H9 (cell line): ENCODE data around the gene ZNF655. TPM values are rescaled to one million over a fixed set of nuclear protein-coding genes. Genes with fewer than 3 reads are reported as not detected.

Experiments
- DNase-seq: peaks from one replicate; pipeline ENCODE4 v3.0.0-alpha.2; 2017
- H2AFZ ChIP-seq: one replicate; pipeline ENCODE4 v1.6.1; 2013; ENCODE audit warnings: mild to moderate bottlenecking, low read length, control low read depth, moderate library complexity
- H2AK5ac ChIP-seq: 2 replicates; pipeline ENCODE4 v1.6.1; 2013; ENCODE audit warnings: low read length, control low read depth, mixed read lengths; ENCODE audit not compliant: insufficient read length
- H2BK120ac ChIP-seq: one replicate; pipeline ENCODE4 v1.6.1; 2013; ENCODE audit warnings: low read depth, mild to moderate bottlenecking, low read length, control low read depth, inconsistent platforms; ENCODE audit not compliant: poor library complexity, severe bottlenecking
- H2BK12ac ChIP-seq: 2 replicates; pipeline ENCODE4 v1.6.1; 2013; ENCODE audit warnings: low read length, control low read depth, mixed read lengths, low read depth; ENCODE audit not compliant: insufficient read length
- H2BK15ac ChIP-seq: 2 replicates; pipeline ENCODE4 v1.6.1; 2013; ENCODE audit warnings: low read depth, low read length, control low read depth
- H2BK20ac ChIP-seq: one replicate; pipeline ENCODE4 v1.6.1; 2013; ENCODE audit warnings: low read depth, mild to moderate bottlenecking, low read length, control low read depth, inconsistent platforms; ENCODE audit not compliant: poor library complexity, severe bottlenecking
- H2BK5ac ChIP-seq: 2 replicates; pipeline ENCODE4 v1.6.1; 2013; ENCODE audit warnings: low read length, control low read depth, mixed read lengths; ENCODE audit not compliant: insufficient read length
- H3K14ac ChIP-seq: 2 replicates; pipeline ENCODE4 v1.6.1; 2013; ENCODE audit warnings: low read length, control low read depth; ENCODE audit not compliant: insufficient read depth
- H3K18ac ChIP-seq: 2 replicates; pipeline ENCODE4 v1.6.1; 2013; ENCODE audit warnings: low read depth, mild to moderate bottlenecking, mixed read lengths, low read length, control low read depth; ENCODE audit not compliant: insufficient read length
- H3K23ac ChIP-seq: 2 replicates; pipeline ENCODE4 v1.6.1; 2013; ENCODE audit warnings: low read length, control low read depth, mixed read lengths, low read depth; ENCODE audit not compliant: insufficient read length
- H3K23me2 ChIP-seq: 2 replicates; pipeline ENCODE4 v1.6.1; 2013; ENCODE audit warnings: low read depth, mild to moderate bottlenecking, mixed read lengths, low read length, control low read depth; ENCODE audit not compliant: insufficient read length, poor library complexity, severe bottlenecking
- H3K27ac ChIP-seq: 2 replicates; pipeline ENCODE4 v1.5.1; 2013; ENCODE audit warnings: low read length, control low read depth, mixed read lengths, low read depth; ENCODE audit not compliant: insufficient read length
- H3K27me3 ChIP-seq: 2 replicates; pipeline ENCODE4 v1.6.1; 2013; ENCODE audit warnings: low read length, control low read depth, inconsistent platforms; ENCODE audit not compliant: insufficient read depth
- H3K4ac ChIP-seq: 2 replicates; pipeline ENCODE4 v1.6.1; 2013; ENCODE audit warnings: low read depth, mild to moderate bottlenecking, control low read depth, inconsistent platforms, low read length, moderate library complexity
- H3K4me1 ChIP-seq: 2 replicates; pipeline ENCODE4 v1.6.1; 2013; ENCODE audit warnings: low read length, control low read depth, inconsistent platforms; ENCODE audit not compliant: insufficient read depth
- H3K4me2 ChIP-seq: 2 replicates; pipeline ENCODE4 v1.6.1; 2013; ENCODE audit warnings: low read length, control low read depth, mixed read lengths; ENCODE audit not compliant: insufficient read length, insufficient read depth
- H3K56ac ChIP-seq: 2 replicates; pipeline ENCODE4 v1.6.1; 2013; ENCODE audit warnings: low read depth, mild to moderate bottlenecking, mixed read lengths, low read length, control low read depth; ENCODE audit not compliant: insufficient read length
- H3K79me1 ChIP-seq: 2 replicates; pipeline ENCODE4 v1.6.1; 2013; ENCODE audit warnings: low read depth, mild to moderate bottlenecking, moderate library complexity, low read length, control low read depth, inconsistent platforms; ENCODE audit not compliant: insufficient read depth, poor library complexity, severe bottlenecking
- H3K79me2 ChIP-seq: 2 replicates; pipeline ENCODE4 v1.6.1; 2013; ENCODE audit warnings: low read length, control low read depth, inconsistent platforms; ENCODE audit not compliant: insufficient read depth
- H3K9ac ChIP-seq: 2 replicates; pipeline ENCODE4 v1.6.1; 2013; ENCODE audit warnings: low read length, control low read depth, mixed read lengths; ENCODE audit not compliant: insufficient read length; ENCODE audit errors: extremely low read depth
- H3K9me3 ChIP-seq: one replicate; pipeline ENCODE4 v1.6.1; 2013; ENCODE audit warnings: low read depth, low read length, inconsistent platforms; ENCODE audit not compliant: control insufficient read depth
- H3T11ph ChIP-seq: one replicate; pipeline ENCODE4 v1.6.1; 2013; ENCODE audit warnings: mild to moderate bottlenecking, low read length, control low read depth, inconsistent platforms
- H4K20me1 ChIP-seq: one replicate; pipeline ENCODE4 v1.6.1; 2013; ENCODE audit not compliant: control insufficient read depth, insufficient read length, insufficient read depth
- H4K5ac ChIP-seq: 2 replicates; pipeline ENCODE4 v1.6.1; 2013; ENCODE audit warnings: low read depth, mild to moderate bottlenecking, mixed read lengths, low read length, control low read depth; ENCODE audit not compliant: insufficient read length
- H4K8ac ChIP-seq: replicated peaks from 2 replicates; pipeline ENCODE4 v1.6.1; 2013; ENCODE audit warnings: low read length, control low read depth, mixed read lengths, low read depth; ENCODE audit not compliant: insufficient read length
- H4K91ac ChIP-seq: 2 replicates; pipeline ENCODE4 v1.6.1; 2013; ENCODE audit warnings: low read depth, mild to moderate bottlenecking, moderate library complexity, mixed read lengths, low read length, control low read depth; ENCODE audit not compliant: insufficient read length
- H3K27ac Mint-ChIP-seq, 3 experiments: 2 replicates in 2 of 3; 3 replicates in 1 of 3; pipeline ENCODE4 v1.8.0; 2020 to 2021; ENCODE audit warnings: mixed read lengths in 3 of 3, mild to moderate bottlenecking in 1 of 3, moderate library complexity in 1 of 3
- H3K27me3 Mint-ChIP-seq: 2 replicates; pipeline ENCODE4 v1.8.0; 2021; ENCODE audit warnings: low read depth, mild to moderate bottlenecking, moderate library complexity, mixed read lengths
- H3K36me3 Mint-ChIP-seq, 3 experiments: 2 replicates in 2 of 3; 3 replicates in 1 of 3; pipeline ENCODE4 v1.8.0; 2020 to 2021; ENCODE audit warnings: low read depth in 3 of 3, mixed read lengths in 3 of 3; ENCODE audit not compliant: insufficient read depth in 1 of 3
- H3K4me1 Mint-ChIP-seq, 2 experiments: 2 replicates each; pipeline ENCODE4 v1.8.0; 2020; ENCODE audit warnings: mixed read lengths in 2 of 2
- H3K4me3 Mint-ChIP-seq, 2 experiments: 2 replicates in 1 of 2; 3 replicates in 1 of 2; pipeline ENCODE4 v1.8.0; 2020 to 2021; ENCODE audit warnings: mild to moderate bottlenecking in 2 of 2, mixed read lengths in 2 of 2, moderate library complexity in 1 of 2
- H3K9me3 Mint-ChIP-seq, 2 experiments: 2 replicates in 1 of 2; 3 replicates in 1 of 2; pipeline ENCODE4 v1.8.0; 2020; ENCODE audit warnings: mild to moderate bottlenecking in 2 of 2, mixed read lengths in 2 of 2, moderate library complexity in 1 of 2
- WGBS: extraction: QIAGEN DNeasy Blood & Tissue Kit; methylation state at CpG from one replicate; pipeline ENCODE4 v1.1.7; 2013; ENCODE audit warnings: missing lambda C conversion rate, low lambda C conversion rate, mixed read lengths; ENCODE audit not compliant: insufficient read length; ENCODE audit errors: extremely low coverage; 5-methylcytosine and 5-hydroxymethylcytosine counted together
- total RNA-seq: library from RNA; stranded (reverse); gene quantifications from 2 replicates; pipeline ENCODE4 v1.2.1, GENCODE V29; 2021
- TF ChIP-seq, protein P1 (sequence below): fragments of 200-600 bp; sonication (generic); conservative IDR thresholded peaks from 3 replicates; pipeline ENCODE4 v1.8.0; 2021; ENCODE audit warnings: antibody characterized with exemption, mild to moderate bottlenecking

ZNF655 gene
- total RNA-seq, 1 experiment from 2014 or later = 49.2 TPM

DNA sequence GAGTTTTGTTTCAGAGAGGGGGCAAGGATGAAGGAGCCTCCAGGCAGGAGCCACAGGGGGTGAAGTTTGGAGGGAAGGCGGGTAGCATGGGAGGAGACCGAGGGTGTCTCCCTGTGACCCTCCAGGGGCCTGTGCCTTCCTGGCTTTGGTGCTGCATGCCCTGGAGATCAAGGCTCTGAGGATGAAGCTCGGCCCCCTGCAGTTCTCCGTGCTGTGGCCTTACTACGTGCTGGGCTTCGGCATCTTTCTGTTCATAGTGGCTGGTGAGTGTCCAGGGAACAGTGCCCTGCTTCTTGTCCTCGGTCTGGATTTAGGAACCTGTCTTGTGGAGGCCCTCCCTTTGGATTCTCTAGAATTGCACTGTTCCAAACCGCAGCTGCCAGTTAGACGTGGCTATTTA lies 49.1 kb downstream of the ZNF655 start:
- no peak overlapping the region for H3K18ac ChIP-seq
- no peak overlapping the region for H2BK120ac ChIP-seq
- no peak overlapping the region for H3K23ac ChIP-seq
- H3K79me1 ChIP-seq = no peaks in the 10 kb centered on the region
- H3K27me3 ChIP-seq = no peaks in the 10 kb centered on the region
- no peak overlapping the region; a peak in 1 of 5 replicates for H3K4me3 Mint-ChIP-seq
- no peak overlapping the region for H3K4me2 ChIP-seq
- no peak overlapping the region for H4K91ac ChIP-seq
- H3K23me2 ChIP-seq = no peaks in the 10 kb centered on the region
- H3K79me2 ChIP-seq = no peaks in the 10 kb centered on the region
- no peaks in the 10 kb centered on the region for H3K9me3 Mint-ChIP-seq
- no peak overlapping the region for H4K8ac ChIP-seq
- no peaks in the 10 kb centered on the region for H3K4me1 ChIP-seq
- no peak overlapping the region for H2BK15ac ChIP-seq
- H4K5ac ChIP-seq = no peak overlapping the region
- no peaks in the 10 kb centered on the region for H3K9me3 ChIP-seq
- no peak overlapping the region for H2AFZ ChIP-seq
- no peak overlapping the region for H3K56ac ChIP-seq
- H4K20me1 ChIP-seq = no peaks in the 10 kb centered on the region
- no peaks in the 10 kb centered on the region for H3K4me1 Mint-ChIP-seq
- no peak overlapping the region for H3K27ac Mint-ChIP-seq
- no peak overlapping the region for H3K9ac ChIP-seq
- no CpG with 5 or more reads among the region's 9 CpGs for WGBS
- peaks cover 30% of the 10 kb centered on the region for H3K27me3 Mint-ChIP-seq
- H2BK12ac ChIP-seq = no peak overlapping the region
- H2BK5ac ChIP-seq = no peak overlapping the region
- no peak overlapping the region for H2AK5ac ChIP-seq
- H3K27ac ChIP-seq = no peak overlapping the region
- no peak for DNase-seq
- no peak overlapping the region for H3K14ac ChIP-seq
- no peak overlapping the region for H3T11ph ChIP-seq
- no peak overlapping the region for H2BK20ac ChIP-seq
- H3K4ac ChIP-seq = no peak overlapping the region
- TF ChIP-seq, protein P1, sequence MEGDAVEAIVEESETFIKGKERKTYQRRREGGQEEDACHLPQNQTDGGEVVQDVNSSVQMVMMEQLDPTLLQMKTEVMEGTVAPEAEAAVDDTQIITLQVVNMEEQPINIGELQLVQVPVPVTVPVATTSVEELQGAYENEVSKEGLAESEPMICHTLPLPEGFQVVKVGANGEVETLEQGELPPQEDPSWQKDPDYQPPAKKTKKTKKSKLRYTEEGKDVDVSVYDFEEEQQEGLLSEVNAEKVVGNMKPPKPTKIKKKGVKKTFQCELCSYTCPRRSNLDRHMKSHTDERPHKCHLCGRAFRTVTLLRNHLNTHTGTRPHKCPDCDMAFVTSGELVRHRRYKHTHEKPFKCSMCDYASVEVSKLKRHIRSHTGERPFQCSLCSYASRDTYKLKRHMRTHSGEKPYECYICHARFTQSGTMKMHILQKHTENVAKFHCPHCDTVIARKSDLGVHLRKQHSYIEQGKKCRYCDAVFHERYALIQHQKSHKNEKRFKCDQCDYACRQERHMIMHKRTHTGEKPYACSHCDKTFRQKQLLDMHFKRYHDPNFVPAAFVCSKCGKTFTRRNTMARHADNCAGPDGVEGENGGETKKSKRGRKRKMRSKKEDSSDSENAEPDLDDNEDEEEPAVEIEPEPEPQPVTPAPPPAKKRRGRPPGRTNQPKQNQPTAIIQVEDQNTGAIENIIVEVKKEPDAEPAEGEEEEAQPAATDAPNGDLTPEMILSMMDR = no peak
- no peaks in the 10 kb centered on the region for H3K36me3 Mint-ChIP-seq
